HL-60/S4 (cell line): ENCODE measurements around the gene GRK6.
"Not testable (repeated sequence)": the region's sequence is repeated elsewhere in the genome, so short reads cannot be mapped to it uniquely, and the experiment has no call there.

Source experiments
- in situ Hi-C: fragments of 300-500 bp; cut with MboI; formaldehyde crosslinking; loops from 2 replicates; pipeline ENCODE4 v1.14.3; 2022; ENCODE audit warnings: low sequenced_read_pairs

GRK6 gene

GRCh38 chr5:177483042-177483441, 56.6 kb downstream of the GRK6 start:
- in situ Hi-C loops, result no loop called here

GRCh38 chr5:177483994-177484901, 57.8 kb downstream of the GRK6 start:
- in situ Hi-C loops, result no loop called here

GRCh38 chr5:177484902-177485549, 58.5 kb downstream of the GRK6 start:
- in situ Hi-C loops, result no loop called here

- in situ Hi-C loops, result not testable (repeated sequence)
Observed at GRCh38 chr5:177485753-177486152, 59.3 kb downstream of the GRK6 start.

GRCh38 chr5:177486256-177486655, 59.8 kb downstream of the GRK6 start:
- in situ Hi-C loops, result no loop called here

- in situ Hi-C loops, result no loop called here
Observed at GRCh38 chr5:177487144-177487543, 60.7 kb downstream of the GRK6 start.

GRCh38 chr5:177487975-177488374, 61.5 kb downstream of the GRK6 start:
- in situ Hi-C loops, result no loop called here

GRCh38 chr5:177489119-177489716, 62.7 kb downstream of the GRK6 start:
- in situ Hi-C loops, result no loop called here

GRCh38 chr5:177490311-177490991, 64.0 kb downstream of the GRK6 start:
- in situ Hi-C loops, result no loop called here

- in situ Hi-C loops, result no loop called here
Observed at GRCh38 chr5:177490992-177491391, 64.5 kb downstream of the GRK6 start.

GRCh38 chr5:177491429-177491945, 65.0 kb downstream of the GRK6 start:
- in situ Hi-C loops, result no loop called here

- in situ Hi-C loops, result no loop called here
Observed at GRCh38 chr5:177491983-177492746, 65.7 kb downstream of the GRK6 start.
